NCI-H187 (cell line): Measurements from ENCODE around the gene ZC3HAV1.
A peak's percentile ranks its signal among the peaks of the same experiment; 100 is the strongest.

Experiments used
- DNase-seq, 2 experiments: peaks; one replicate each; lab custom pipeline; 2025; lab: John Stamatoyannopoulos, UW

The ZC3HAV1 gene

DNA sequence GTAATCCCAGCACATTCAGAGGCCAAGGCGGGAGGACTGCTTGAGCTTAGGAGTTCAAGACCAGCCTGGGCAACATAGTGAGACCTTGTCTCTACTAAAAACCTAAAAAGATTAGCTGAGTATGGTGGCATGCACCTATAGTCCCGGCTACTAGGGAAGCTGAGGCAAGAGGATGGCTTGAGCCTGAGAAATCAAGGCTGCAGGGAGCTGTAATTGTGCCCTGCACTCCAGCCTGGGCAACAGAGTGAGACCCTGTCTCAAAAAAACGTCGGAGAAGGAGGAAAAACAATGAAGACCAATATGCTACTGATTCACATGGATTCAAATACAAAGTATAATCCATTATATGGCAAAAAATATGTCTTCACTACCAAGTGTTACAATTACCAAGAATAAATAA, 87.2 kb downstream of the ZC3HAV1 start:
- DNase-seq = no peak

DNA sequence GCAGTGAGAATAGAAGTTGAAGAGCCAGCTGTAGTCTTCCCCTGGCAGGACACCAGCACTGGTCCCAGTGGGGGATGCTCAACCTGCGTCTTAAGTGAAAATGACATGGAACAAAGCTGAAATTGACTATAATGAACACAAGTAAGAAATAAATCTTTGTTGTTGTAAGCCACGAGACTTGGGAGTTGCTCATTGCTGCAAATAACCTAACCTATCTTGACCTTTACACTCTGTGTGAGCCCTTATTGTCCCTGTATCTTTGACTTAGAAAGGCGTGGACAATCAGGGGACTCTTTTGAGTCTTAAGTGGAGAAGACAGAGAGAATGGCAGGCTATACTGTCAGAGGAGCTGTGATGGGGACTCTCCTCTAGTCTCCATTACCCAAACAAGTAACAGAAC, 90.6 kb downstream of the ZC3HAV1 start:
- DNase-seq = no peak

DNA sequence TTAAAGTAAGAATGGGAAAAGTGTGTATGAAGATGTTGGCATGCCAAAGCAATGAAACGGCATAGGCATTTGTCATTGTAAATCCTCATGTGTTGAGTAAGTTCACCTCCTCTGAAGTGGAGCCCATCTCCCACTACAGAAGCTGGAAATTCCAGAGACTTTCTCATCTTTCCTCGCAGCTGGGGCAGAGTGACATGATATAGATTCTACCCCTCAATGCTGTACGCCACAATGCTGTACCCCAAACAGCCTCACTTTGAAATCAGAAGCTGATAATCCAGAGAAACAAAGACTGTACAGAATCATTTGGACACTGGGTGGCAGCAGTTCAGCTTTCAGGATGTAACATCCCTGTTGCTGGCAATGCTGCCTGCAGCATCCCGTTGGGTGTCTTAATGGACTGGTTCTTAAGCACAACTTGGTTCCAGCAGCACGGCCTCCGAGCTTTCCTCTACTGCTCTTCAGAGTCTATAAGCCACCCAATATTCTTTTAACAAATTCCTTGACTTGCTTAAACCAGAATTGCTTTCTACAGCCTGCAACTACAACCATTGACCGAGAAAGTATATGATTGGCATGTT, 92.5 kb downstream of the ZC3HAV1 start:
- DNase-seq = peak; percentile 22 to 31

DNA sequence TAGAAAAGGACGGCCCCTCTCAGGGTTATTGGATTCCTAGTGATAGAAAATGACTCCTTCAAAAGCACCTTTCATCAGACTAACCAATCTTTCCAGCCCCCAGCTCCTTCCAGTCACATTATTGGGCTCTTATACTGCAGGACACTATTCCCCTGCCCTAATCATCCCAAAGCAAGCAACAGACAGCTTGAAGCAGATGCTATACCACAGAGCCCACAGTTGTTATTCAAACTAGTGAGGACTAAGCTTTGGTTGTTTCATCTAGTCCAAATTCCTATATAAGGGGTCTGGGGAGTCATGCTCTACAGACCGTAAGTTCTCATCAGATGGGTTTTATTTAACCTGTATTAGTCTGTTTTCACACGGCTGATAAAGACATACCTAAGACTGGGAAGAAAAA, 98.1 kb downstream of the ZC3HAV1 start:
- DNase-seq = no peak

DNA sequence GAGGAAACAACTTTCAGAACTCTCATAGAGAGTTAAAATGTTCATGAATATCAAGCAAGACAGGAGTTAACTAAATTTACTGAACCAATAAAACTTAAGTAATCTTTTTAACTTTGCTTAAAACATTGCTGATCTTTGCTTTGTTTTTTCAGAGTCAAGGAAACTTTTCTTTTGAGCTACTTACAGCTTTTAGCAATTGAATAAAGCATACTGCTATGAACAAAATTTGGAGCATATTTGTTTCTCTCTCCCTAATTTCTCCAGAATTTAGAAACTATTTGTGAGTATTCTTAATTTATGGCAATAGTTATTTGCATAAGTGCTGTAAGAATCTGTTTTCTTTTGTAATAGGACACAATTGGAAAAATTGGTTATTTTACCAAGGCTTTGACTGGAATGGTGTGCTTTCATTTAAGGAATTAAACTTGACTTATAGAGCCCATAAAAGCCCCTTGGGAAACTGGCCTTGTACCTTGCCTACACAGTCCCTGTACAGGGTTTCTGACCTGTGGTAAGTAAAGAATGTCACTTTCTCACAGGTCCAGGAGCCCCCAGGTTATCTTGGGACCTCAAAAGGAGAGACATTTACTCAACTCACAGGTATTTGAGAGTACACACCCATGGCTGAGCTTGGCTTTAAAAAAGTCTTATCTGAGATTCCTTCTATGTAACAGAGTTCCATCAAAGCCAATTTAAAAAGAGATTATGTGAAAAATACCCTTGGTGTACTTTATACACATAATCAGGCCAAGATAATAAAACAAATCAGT, 105.0 kb downstream of the ZC3HAV1 start:
- no peak for DNase-seq

DNA sequence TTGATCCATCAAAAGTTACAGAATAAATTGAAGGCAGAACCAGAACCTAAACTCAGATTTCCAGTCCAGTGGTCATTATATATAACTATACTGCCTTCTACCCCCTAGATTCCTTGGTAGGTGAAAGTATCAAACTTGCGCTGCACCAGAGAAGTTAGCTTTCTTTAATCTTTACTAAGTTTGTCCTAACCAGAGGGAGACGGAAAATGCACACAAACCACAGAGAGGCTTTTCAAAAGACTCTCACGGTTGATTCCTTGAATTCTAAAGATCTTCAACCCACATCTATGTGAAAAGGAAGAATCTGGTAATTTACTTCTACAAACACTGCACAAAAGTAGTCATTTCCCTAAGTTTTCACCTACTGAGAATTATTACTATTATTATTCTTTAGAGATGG, 110.1 kb downstream of the ZC3HAV1 start:
- DNase-seq = no peak
